MM.1S (cell line): Measurements from ENCODE around the gene XRCC4.

Experiments used
- DNase-seq: peaks from one replicate; pipeline ENCODE4 v3.0.0-alpha.2; 2015
- H2AFZ ChIP-seq: fragments of 300-600 bp; sonication (generic); 2 replicates; pipeline ENCODE4 v1.6.0; 2016; ENCODE audit warnings: antibody characterized with exemption, low read length
- H3F3A ChIP-seq: fragments of 300-600 bp; sonication (generic); 2 replicates; pipeline ENCODE4 v1.6.1; 2016; ENCODE audit warnings: mild to moderate bottlenecking, antibody characterized with exemption, low read length, moderate library complexity, mixed read lengths; ENCODE audit not compliant: insufficient read depth
- H3K27ac ChIP-seq: fragments of 300-600 bp; sonication (generic); 2 replicates; pipeline ENCODE4 v1.5.1; 2016; ENCODE audit warnings: mild to moderate bottlenecking, low read length
- H3K27me3 ChIP-seq: fragments of 300-600 bp; sonication (generic); replicated peaks from 2 replicates; pipeline ENCODE4 v1.6.0; 2016; ENCODE audit warnings: low read length; ENCODE audit not compliant: insufficient read depth
- H3K36me3 ChIP-seq: fragments of 300-600 bp; sonication (generic); replicated peaks from 2 replicates; pipeline ENCODE4 v1.6.1; 2016; ENCODE audit warnings: mild to moderate bottlenecking, low read length, mixed read lengths; ENCODE audit not compliant: insufficient read depth
- H3K4me1 ChIP-seq: fragments of 300-600 bp; sonication (generic); 2 replicates; pipeline ENCODE4 v1.6.1; 2016; ENCODE audit warnings: low read length, mixed read lengths
- H3K4me2 ChIP-seq: fragments of 300-600 bp; sonication (generic); 2 replicates; pipeline ENCODE4 v1.6.0; 2016; ENCODE audit warnings: low read depth, low read length
- H3K4me3 ChIP-seq: fragments of 300-600 bp; sonication (generic); 2 replicates; pipeline ENCODE4 v1.5.1; 2016; ENCODE audit warnings: low read length, mixed read lengths
- H3K79me2 ChIP-seq: fragments of 300-600 bp; sonication (generic); 2 replicates; pipeline ENCODE4 v1.6.1; 2016; ENCODE audit warnings: mixed run types, low read length, mixed read lengths
- H3K9ac ChIP-seq: fragments of 300-600 bp; sonication (generic); 2 replicates; pipeline ENCODE4 v1.6.1; 2016; ENCODE audit warnings: low read length, mixed read lengths
- H3K9me2 ChIP-seq: fragments of 300-600 bp; sonication (generic); replicated peaks from 2 replicates; pipeline ENCODE4 v1.6.1; 2016; ENCODE audit warnings: mild to moderate bottlenecking, low read length, mixed read lengths; ENCODE audit not compliant: insufficient read depth
- H3K9me3 ChIP-seq: fragments of 300-600 bp; sonication (generic); replicated peaks from 2 replicates; pipeline ENCODE4 v1.6.1; 2016; ENCODE audit warnings: mild to moderate bottlenecking, low read length, mixed read lengths; ENCODE audit not compliant: insufficient read depth
- H4K20me1 ChIP-seq: fragments of 300-600 bp; sonication (generic); 2 replicates; pipeline ENCODE4 v1.6.1; 2016; ENCODE audit warnings: mild to moderate bottlenecking, low read length, moderate library complexity, mixed read lengths; ENCODE audit not compliant: insufficient read depth
- EZH2 ChIP-seq: fragments of 300-600 bp; sonication (generic); optimal IDR thresholded peaks from 2 replicates; pipeline ENCODE3; 2017; ENCODE audit warnings: low read depth, mild to moderate bottlenecking, antibody characterized with exemption, low read length, mixed read lengths
- EZH2phosphoT487 ChIP-seq: fragments of 300-600 bp; sonication (generic); IDR thresholded peaks from 2 replicates; pipeline ENCODE4 v1.6.1; 2018; ENCODE audit warnings: antibody characterized with exemption, low read length
- TF ChIP-seq, protein P1 (sequence below): fragments of 300-600 bp; sonication (generic); IDR thresholded peaks from 2 replicates; pipeline ENCODE4 v1.5.1; 2016; ENCODE audit warnings: antibody characterized with exemption, low read length, mixed read lengths

XRCC4 gene

DNA sequence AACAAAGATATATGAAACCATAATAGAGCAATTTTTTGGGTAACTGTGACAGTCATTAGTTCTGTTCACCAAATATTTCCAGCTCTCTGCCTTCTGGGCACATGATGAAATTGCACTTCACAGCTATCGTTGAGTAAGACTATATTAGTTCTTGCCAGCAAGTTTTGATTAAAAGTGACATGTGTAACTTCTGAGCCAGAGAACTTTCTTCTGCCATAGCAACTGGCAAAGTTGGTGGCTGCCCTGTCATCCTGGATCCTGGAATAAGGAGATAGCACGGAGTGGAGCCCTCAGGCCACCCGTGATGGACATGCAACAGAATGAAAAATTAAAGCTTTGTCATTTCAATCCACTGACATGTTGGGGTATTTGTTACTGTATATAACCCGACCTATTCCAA, 199.8 kb downstream of the XRCC4 start:
- H3K27me3 ChIP-seq = no peaks in the 10 kb centered on the region

DNA sequence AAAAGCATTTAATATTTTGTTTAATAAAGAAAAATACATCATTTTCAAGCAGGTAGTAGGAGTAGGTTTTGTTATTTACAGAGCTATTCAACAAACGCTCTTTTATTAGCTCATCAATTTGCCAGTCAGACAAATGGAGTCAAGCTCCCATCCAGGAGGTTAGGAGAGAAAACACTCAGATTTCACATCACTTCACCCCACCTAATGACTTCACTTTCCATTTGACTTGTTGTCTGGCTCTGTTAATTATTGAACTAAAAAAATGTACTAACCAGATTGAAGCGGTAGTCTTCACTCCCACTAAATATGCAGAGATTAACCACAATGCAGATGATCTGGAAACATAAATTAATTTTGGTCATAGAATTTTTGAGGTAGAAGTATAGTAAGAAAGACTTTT, 200.6 kb downstream of the XRCC4 start:
- no peak overlapping the region for H3K27ac ChIP-seq
- no peaks in the 10 kb centered on the region for H3K27me3 ChIP-seq
- no peaks in the 10 kb centered on the region for H3K4me1 ChIP-seq
- H3K4me3 ChIP-seq = no peak overlapping the region
- H3F3A ChIP-seq = no peaks in the 10 kb centered on the region
- no peaks in the 10 kb centered on the region for H3K79me2 ChIP-seq
- H3K9ac ChIP-seq = no peak overlapping the region
- no peak for DNase-seq
- H3K9me2 ChIP-seq = no peaks in the 10 kb centered on the region
- no peak overlapping the region for H3K4me2 ChIP-seq
- no peak overlapping the region for H2AFZ ChIP-seq
- TF ChIP-seq EZH2 (no peak), EZH2phosphoT487 (no peak)
- TF ChIP-seq, protein P1, sequence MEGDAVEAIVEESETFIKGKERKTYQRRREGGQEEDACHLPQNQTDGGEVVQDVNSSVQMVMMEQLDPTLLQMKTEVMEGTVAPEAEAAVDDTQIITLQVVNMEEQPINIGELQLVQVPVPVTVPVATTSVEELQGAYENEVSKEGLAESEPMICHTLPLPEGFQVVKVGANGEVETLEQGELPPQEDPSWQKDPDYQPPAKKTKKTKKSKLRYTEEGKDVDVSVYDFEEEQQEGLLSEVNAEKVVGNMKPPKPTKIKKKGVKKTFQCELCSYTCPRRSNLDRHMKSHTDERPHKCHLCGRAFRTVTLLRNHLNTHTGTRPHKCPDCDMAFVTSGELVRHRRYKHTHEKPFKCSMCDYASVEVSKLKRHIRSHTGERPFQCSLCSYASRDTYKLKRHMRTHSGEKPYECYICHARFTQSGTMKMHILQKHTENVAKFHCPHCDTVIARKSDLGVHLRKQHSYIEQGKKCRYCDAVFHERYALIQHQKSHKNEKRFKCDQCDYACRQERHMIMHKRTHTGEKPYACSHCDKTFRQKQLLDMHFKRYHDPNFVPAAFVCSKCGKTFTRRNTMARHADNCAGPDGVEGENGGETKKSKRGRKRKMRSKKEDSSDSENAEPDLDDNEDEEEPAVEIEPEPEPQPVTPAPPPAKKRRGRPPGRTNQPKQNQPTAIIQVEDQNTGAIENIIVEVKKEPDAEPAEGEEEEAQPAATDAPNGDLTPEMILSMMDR = no peak
- no peaks in the 10 kb centered on the region for H3K36me3 ChIP-seq
- H3K9me3 ChIP-seq = no peaks in the 10 kb centered on the region
- H4K20me1 ChIP-seq = no peaks in the 10 kb centered on the region

More for the DNA sequence above, 199.8 kb downstream of the XRCC4 start:
- H3K36me3 ChIP-seq = no peaks in the 10 kb centered on the region
- no peak for DNase-seq
- no peak overlapping the region for H3K4me2 ChIP-seq
- no peak overlapping the region for H2AFZ ChIP-seq
- H3K4me1 ChIP-seq = no peaks in the 10 kb centered on the region
- no peaks in the 10 kb centered on the region for H3K9me2 ChIP-seq
- no peaks in the 10 kb centered on the region for H3K9me3 ChIP-seq
- H3K4me3 ChIP-seq = no peak overlapping the region
- H4K20me1 ChIP-seq = no peaks in the 10 kb centered on the region
- no peaks in the 10 kb centered on the region for H3K79me2 ChIP-seq
- H3K27ac ChIP-seq = no peak overlapping the region
- TF ChIP-seq, protein P1 = no peak
- TF ChIP-seq EZH2 (no peak), EZH2phosphoT487 (no peak)
- H3K9ac ChIP-seq = no peak overlapping the region
- H3F3A ChIP-seq = no peaks in the 10 kb centered on the region

DNA sequence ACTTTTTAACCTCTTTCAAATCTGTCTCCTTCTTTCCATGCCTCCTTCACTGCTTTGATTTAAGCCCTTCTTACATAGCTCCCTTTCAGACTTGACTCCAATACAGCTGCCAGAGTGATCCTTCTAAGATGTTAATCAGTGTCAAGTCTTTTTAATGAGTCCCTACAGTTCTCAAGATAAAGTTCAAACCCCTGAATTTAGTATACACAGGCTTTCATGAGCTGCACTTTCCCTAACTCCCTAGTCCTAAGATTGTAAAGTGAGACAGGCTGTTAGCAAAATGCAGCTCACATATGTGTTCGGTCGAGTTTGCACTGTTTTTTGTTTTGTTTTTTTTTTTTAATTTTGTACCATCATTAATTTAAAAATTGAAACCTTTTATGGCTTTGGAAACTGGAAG, 203.8 kb downstream of the XRCC4 start:
- H3K27ac ChIP-seq = no peak overlapping the region
- no peaks in the 10 kb centered on the region for H3K79me2 ChIP-seq
- no peak overlapping the region for H2AFZ ChIP-seq
- no peaks in the 10 kb centered on the region for H3K9me2 ChIP-seq
- no peak overlapping the region for H3K4me3 ChIP-seq
- H3K4me1 ChIP-seq = no peaks in the 10 kb centered on the region
- no peaks in the 10 kb centered on the region for H3K27me3 ChIP-seq
- TF ChIP-seq EZH2 (no peak), EZH2phosphoT487 (no peak)
- TF ChIP-seq, protein P1 = no peak
- no peaks in the 10 kb centered on the region for H4K20me1 ChIP-seq
- no peaks in the 10 kb centered on the region for H3F3A ChIP-seq
- no peak overlapping the region for H3K9ac ChIP-seq
- no peaks in the 10 kb centered on the region for H3K36me3 ChIP-seq
- no peak overlapping the region for H3K4me2 ChIP-seq
- DNase-seq = no peak
- no peaks in the 10 kb centered on the region for H3K9me3 ChIP-seq
